Measurements from ENCODE around the gene PSMD5.

- no peak for TF ChIP-seq POLR2A (IDR thresholded peaks at IDR 0.05)
- TF ChIP-seq CTCF (IDR thresholded peaks at IDR 0.05): no peak
Observed at GRCh38 chr9:120852240-120853010, 9.7 kb upstream of the PSMD5 start.

Data from testis (tissue), 2 donors.